HG03095 (cell line): ENCODE results near the gene ELAVL3.
"Not testable (repeated sequence)": the region's sequence is repeated elsewhere in the genome, so short reads cannot be mapped to it uniquely, and the experiment has no call there.

Source experiments
- ATAC-seq: cut with Tn5 transposase; IDR thresholded peaks from one replicate; pipeline ENCODE4 v1.9.1; 2021; ENCODE audit warnings: moderate library complexity; ENCODE audit not compliant: unreplicated experiment

The ELAVL3 gene

GRCh38 chr19:11460207-11460606, 20.6 kb downstream of the ELAVL3 start:
- ATAC-seq: no peak

- not testable (repeated sequence) for ATAC-seq
These were observed 21.9 kb downstream of the ELAVL3 start for GRCh38 chr19:11458912-11459311.

GRCh38 chr19:11458236-11458900, 22.5 kb downstream of the ELAVL3 start:
- no peak for ATAC-seq

GRCh38 chr19:11457831-11458230, 23.0 kb downstream of the ELAVL3 start:
- no peak for ATAC-seq

GRCh38 chr19:11457115-11457514, 23.7 kb downstream of the ELAVL3 start:
- no peak for ATAC-seq

GRCh38 chr19:11456659-11457058, 24.2 kb downstream of the ELAVL3 start:
- ATAC-seq: no peak

- not testable (repeated sequence) for ATAC-seq
These were observed 25.7 kb downstream of the ELAVL3 start for GRCh38 chr19:11455233-11455554.

GRCh38 chr19:11453468-11454341, 27.1 kb downstream of the ELAVL3 start:
- no peak for ATAC-seq

- no peak for ATAC-seq
These were observed 28.1 kb downstream of the ELAVL3 start for GRCh38 chr19:11452620-11453310.

GRCh38 chr19:11451871-11452619, 28.8 kb downstream of the ELAVL3 start:
- no peak for ATAC-seq

GRCh38 chr19:11451327-11451870, 29.4 kb downstream of the ELAVL3 start:
- no peak for ATAC-seq

GRCh38 chr19:11450570-11451326, 30.1 kb downstream of the ELAVL3 start:
- ATAC-seq: no peak

GRCh38 chr19:11448923-11449554, 31.8 kb downstream of the ELAVL3 start:
- ATAC-seq: no peak

GRCh38 chr19:11448410-11448809, 32.4 kb downstream of the ELAVL3 start:
- no peak for ATAC-seq

- ATAC-seq: no peak
These were observed 33.2 kb downstream of the ELAVL3 start for GRCh38 chr19:11447347-11448262.

GRCh38 chr19:11446652-11447301, 34.1 kb downstream of the ELAVL3 start:
- no peak for ATAC-seq

GRCh38 chr19:11446271-11446651, 34.6 kb downstream of the ELAVL3 start:
- ATAC-seq: no peak

- no peak for ATAC-seq
These were observed 35.7 kb downstream of the ELAVL3 start for GRCh38 chr19:11445141-11445540.
